NCI-H187 treated with DMSO at 0.1 percent for 48 hours (cell line): Measurements from ENCODE around the gene RPS14.

Experiments used
- DNase-seq: peaks from one replicate; lab custom pipeline; 2025; lab: John Stamatoyannopoulos, UW

RPS14 gene

GRCh38 chr5:150449517-150450339 is at the start of gene RPS14:
Gene RPS14, minus strand, starts transcription at chr5:150449739. Its CDS starts 2,006 bp downstream, at chr5:150447733.
- peak; percentile 71 for DNase-seq

- no peak for DNase-seq
These were observed 49.4 kb upstream of the RPS14 start for GRCh38 chr5:150498971-150499370.

GRCh38 chr5:150498501-150498900 is 49.0 kb upstream of the RPS14 start:
- no peak for DNase-seq

- DNase-seq, result no peak
These were observed 48.4 kb upstream of the RPS14 start for GRCh38 chr5:150497989-150498317.

- DNase-seq, result no peak
These were observed 47.9 kb upstream of the RPS14 start for GRCh38 chr5:150497274-150497988.

- DNase-seq, result no peak
These were observed 47.0 kb upstream of the RPS14 start for GRCh38 chr5:150496534-150496933.

GRCh38 chr5:150496098-150496497 is 46.6 kb upstream of the RPS14 start:
- DNase-seq, result no peak

GRCh38 chr5:150492621-150493020 is 43.1 kb upstream of the RPS14 start:
- DNase-seq, result no peak

- no peak for DNase-seq
These were observed 42.3 kb upstream of the RPS14 start for GRCh38 chr5:150491876-150492275.

- DNase-seq, result no peak
These were observed 41.2 kb upstream of the RPS14 start for GRCh38 chr5:150490754-150491153.

GRCh38 chr5:150490296-150490669 is 40.7 kb upstream of the RPS14 start:
- no peak for DNase-seq

- no peak for DNase-seq
These were observed 40.1 kb upstream of the RPS14 start for GRCh38 chr5:150489360-150490295.

GRCh38 chr5:150488519-150489359 is 39.2 kb upstream of the RPS14 start:
- DNase-seq, result no peak

- DNase-seq, result no peak
These were observed 37.9 kb upstream of the RPS14 start for GRCh38 chr5:150487199-150488061.

- DNase-seq, result no peak
These were observed 37.1 kb upstream of the RPS14 start for GRCh38 chr5:150486402-150487198.

GRCh38 chr5:150485693-150486401 is 36.3 kb upstream of the RPS14 start:
- no peak for DNase-seq

GRCh38 chr5:150484964-150485692 is 35.6 kb upstream of the RPS14 start:
- DNase-seq, result no peak

- DNase-seq, result no peak
These were observed 32.5 kb upstream of the RPS14 start for GRCh38 chr5:150481972-150482406.

GRCh38 chr5:150481708-150481965 is 32.1 kb upstream of the RPS14 start:
- no peak for DNase-seq
